Activated CD4-positive, alpha-beta T cell treated with anti-CD3 and anti-CD28 coated beads, Interleukin-10, Interleukin-2, amounts not matched to agents 100 ng/mL and 50 ng/mL, durations not matched to agents 16 hours and 8 hours (primary cell): Measurements from ENCODE around the gene CMYA5.
"Not testable (repeated sequence)": the region's sequence is repeated elsewhere in the genome, so short reads cannot be mapped to it uniquely, and the experiment has no call there.

Source experiments
- DNase-seq: peaks from one replicate; pipeline ENCODE4 v3.0.0-alpha.2; 2020

The CMYA5 gene

GRCh38 chr5:79689541-79690466 is at the start of gene CMYA5:
Gene CMYA5 (plus strand): TSS chr5:79689836. CDS start chr5:79689908, 72 bp downstream.
- no peak for DNase-seq

GRCh38 chr5:79640571-79641055 is 49.0 kb upstream of the CMYA5 start:
- DNase-seq: no peak

GRCh38 chr5:79641414-79641813 is 48.2 kb upstream of the CMYA5 start:
- DNase-seq: no peak

- DNase-seq: no peak
Measured at GRCh38 chr5:79642210-79642609, 47.4 kb upstream of the CMYA5 start.

GRCh38 chr5:79653843-79654242 is 35.8 kb upstream of the CMYA5 start:
- DNase-seq: no peak

- peak; percentile 49 for DNase-seq
Measured at GRCh38 chr5:79663212-79663611, 26.4 kb upstream of the CMYA5 start.

- no peak for DNase-seq
Measured at GRCh38 chr5:79666758-79667157, 22.9 kb upstream of the CMYA5 start.

- no peak for DNase-seq
Measured at GRCh38 chr5:79672392-79672791, 17.2 kb upstream of the CMYA5 start.

GRCh38 chr5:79676354-79676753 is 13.3 kb upstream of the CMYA5 start:
- not testable (repeated sequence) for DNase-seq

- not testable (repeated sequence) for DNase-seq
Measured at GRCh38 chr5:79682102-79682501, 7.5 kb upstream of the CMYA5 start.

GRCh38 chr5:79684782-79685181 is 4.9 kb upstream of the CMYA5 start:
- DNase-seq: no peak

GRCh38 chr5:79685627-79686026 is 4.0 kb upstream of the CMYA5 start:
- no peak for DNase-seq

GRCh38 chr5:79686799-79687198 is 2.8 kb upstream of the CMYA5 start:
- DNase-seq: no peak

GRCh38 chr5:79687889-79688288 is 1.7 kb upstream of the CMYA5 start:
- DNase-seq: no peak

GRCh38 chr5:79691007-79691406 is 1.4 kb downstream of the CMYA5 start:
- DNase-seq: no peak

GRCh38 chr5:79692596-79692995 is 3.0 kb downstream of the CMYA5 start:
- no peak for DNase-seq

GRCh38 chr5:79694183-79694582 is 4.5 kb downstream of the CMYA5 start:
- no peak for DNase-seq

- no peak for DNase-seq
Measured at GRCh38 chr5:79694652-79695051, 5.0 kb downstream of the CMYA5 start.

- no peak for DNase-seq
Measured at GRCh38 chr5:79695526-79695925, 5.9 kb downstream of the CMYA5 start.

- DNase-seq: peak; percentile 15
Measured at GRCh38 chr5:79697222-79698170, 7.9 kb downstream of the CMYA5 start.

- DNase-seq: peak; percentile 47
Measured at GRCh38 chr5:79699763-79700400, 10.2 kb downstream of the CMYA5 start.

GRCh38 chr5:79702606-79703380 is 13.2 kb downstream of the CMYA5 start:
- peak; percentile 29 for DNase-seq
